NCI-H2196 treated with DMSO at 0.1 percent for 48 hours (cell line): ENCODE measurements around the gene ANKRD27.
A peak's percentile ranks its signal among the peaks of the same experiment; 100 is the strongest.
"Not testable (repeated sequence)": the region's sequence is repeated elsewhere in the genome, so short reads cannot be mapped to it uniquely, and the experiment has no call there.

Source experiments
- DNase-seq: peaks from one replicate; lab custom pipeline; 2025; ENCODE audit not compliant: unreplicated experiment; lab: John Stamatoyannopoulos, UW

The ANKRD27 gene

DNA sequence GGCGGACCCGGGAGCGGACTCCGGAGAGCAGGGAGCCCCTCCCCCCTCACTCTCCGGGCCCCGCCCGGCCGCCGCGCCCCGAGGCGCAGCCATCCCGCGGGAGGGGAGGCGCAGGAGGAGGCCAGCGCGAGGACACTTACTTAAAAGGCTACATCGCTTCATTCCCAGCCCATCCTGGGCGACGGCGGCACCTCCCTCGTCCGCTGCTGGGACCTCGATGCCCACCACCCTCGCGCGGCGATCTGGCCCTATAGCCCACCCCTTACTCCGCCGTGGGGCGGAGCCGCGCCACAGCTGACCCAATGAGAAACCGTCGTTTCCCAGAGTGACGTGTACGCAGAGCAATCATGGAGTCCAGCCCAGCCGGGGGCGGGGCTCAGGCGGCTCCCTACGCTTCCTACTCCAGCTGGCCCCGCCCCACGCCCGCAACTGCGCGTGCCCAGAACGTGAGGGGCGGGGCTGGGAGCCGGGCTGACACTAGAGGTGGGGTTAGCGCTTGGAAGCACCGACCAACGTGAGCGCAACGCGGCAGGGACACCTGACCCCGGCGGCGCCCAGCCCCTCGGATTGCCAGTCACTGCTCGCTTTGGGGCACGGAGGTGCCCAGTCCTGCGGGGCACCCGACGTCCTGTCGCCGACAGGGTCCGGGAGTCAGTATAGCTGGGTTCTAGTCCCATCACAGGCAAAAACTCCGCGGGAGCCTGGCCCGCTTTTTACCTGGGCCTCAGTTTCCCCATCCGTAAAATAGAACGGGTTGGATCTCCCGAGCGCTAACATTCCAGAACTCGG, at the start of gene ANKRD27:
Gene ANKRD27 (minus strand): TSS at position 250 of the 789 bp plus-strand sequence. CDS start 16,165 bp downstream, outside the sequence.
- DNase-seq, result peak; percentile 96

GRCh38 chr19:32720936-32721250, 45.9 kb upstream of the ANKRD27 start:
- DNase-seq, result no peak

- DNase-seq, result no peak
Observed at GRCh38 chr19:32720216-32720935, 45.4 kb upstream of the ANKRD27 start.

GRCh38 chr19:32719611-32720059, 44.7 kb upstream of the ANKRD27 start, which contains the start of gene TDRD12:
TDRD12 (plus strand) TSS chr19:32719767; CDS start chr19:32720073, 306 bp downstream.
- DNase-seq, result no peak

DNA sequence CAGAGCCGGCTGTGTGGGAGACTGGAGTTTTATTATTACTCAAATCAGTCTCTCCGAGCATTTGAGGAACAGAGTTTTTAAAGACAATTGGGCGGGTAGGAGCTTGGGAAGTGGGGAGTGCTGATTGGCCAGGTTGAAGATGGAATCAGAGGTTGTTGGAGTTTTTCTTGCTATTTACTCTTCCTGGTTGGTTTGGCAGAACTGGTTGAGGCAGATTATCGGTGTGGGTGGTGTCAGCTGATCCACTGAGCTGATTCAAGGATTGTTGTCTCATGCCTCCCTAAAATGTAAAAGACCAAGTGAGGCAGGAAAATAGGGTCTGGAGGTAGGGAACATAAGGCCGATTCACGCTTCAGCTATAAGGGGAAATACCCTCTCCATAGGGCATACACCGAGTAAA, 43.3 kb upstream of the ANKRD27 start:
- DNase-seq, result no peak

- no peak for DNase-seq
Observed at GRCh38 chr19:32717496-32717895, 42.5 kb upstream of the ANKRD27 start.

GRCh38 chr19:32716203-32716602, 41.2 kb upstream of the ANKRD27 start:
- not testable (repeated sequence) for DNase-seq

GRCh38 chr19:32711747-32712146, 36.8 kb upstream of the ANKRD27 start:
- DNase-seq, result no peak

- no peak for DNase-seq
Observed at GRCh38 chr19:32709032-32709431, 34.1 kb upstream of the ANKRD27 start.

DNA sequence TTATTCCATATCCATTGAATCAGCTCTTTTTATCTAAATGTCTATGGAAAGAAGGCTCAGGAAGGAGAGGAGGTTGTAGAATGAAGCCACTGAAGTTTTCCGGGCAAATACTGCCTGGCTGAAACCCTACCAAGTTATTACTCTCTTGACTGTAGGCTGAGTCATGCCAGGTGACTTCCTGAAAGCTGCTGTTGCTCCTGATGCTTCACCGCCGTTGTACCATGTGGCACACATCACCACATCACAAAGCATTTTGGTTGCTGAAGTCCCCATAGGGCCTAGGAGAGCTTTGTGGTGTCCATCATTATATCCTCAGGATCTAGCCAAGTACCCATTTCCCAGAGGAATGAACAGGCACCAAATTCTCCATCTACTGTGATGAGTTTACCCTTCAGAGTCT, 33.5 kb upstream of the ANKRD27 start:
- DNase-seq, result no peak

GRCh38 chr19:32704006-32704405, 29.0 kb upstream of the ANKRD27 start:
- DNase-seq, result not testable (repeated sequence)

DNA sequence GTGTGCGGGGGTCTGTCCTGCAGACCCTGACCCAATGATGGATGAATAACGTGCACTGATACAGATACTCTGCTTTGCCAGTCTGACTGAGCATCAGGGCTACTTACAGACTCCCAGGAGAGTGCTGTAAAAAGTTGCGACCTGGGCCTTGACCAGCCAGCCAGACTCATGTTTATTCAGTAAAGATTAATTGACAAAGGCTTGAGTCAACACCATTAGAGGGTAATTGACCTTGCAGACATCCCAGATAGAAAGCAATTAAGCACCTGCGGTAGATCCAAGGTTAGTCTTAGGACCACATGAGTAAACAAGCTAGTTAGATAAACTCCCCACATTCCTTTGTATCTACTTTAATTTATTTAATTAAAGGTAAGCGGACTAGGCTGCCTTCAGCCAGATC, 27.0 kb upstream of the ANKRD27 start:
- DNase-seq, result peak; percentile 11

- DNase-seq, result not testable (repeated sequence)
Observed at GRCh38 chr19:32700129-32700528, 25.1 kb upstream of the ANKRD27 start.

GRCh38 chr19:32696771-32697170, 21.8 kb upstream of the ANKRD27 start:
- DNase-seq, result not testable (repeated sequence)

- not testable (repeated sequence) for DNase-seq
Observed at GRCh38 chr19:32695506-32695905, 20.5 kb upstream of the ANKRD27 start.

GRCh38 chr19:32694851-32695250, 19.9 kb upstream of the ANKRD27 start:
- not testable (repeated sequence) for DNase-seq

DNA sequence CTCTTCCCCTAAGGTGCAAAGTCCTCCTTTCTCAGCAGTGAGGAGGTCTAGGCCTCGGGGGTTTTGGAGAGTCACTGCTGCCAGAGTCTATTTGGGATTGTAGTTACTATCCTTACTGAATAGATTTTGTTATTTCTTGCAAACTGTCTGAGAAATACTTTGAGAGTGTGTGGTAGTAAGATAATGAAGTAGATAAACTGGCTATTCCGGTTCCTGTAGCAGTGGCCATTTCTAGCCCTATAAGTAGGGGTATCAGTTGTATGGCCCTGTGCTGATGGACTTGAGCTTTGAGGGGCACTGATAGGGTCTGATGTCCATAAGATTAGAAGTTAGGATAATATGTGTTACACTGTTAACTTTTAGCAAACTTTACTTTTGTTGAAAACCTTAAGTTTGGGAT, 19.3 kb upstream of the ANKRD27 start:
- DNase-seq, result not testable (repeated sequence)

GRCh38 chr19:32693151-32694108, 18.4 kb upstream of the ANKRD27 start:
- not testable (repeated sequence) for DNase-seq

DNA sequence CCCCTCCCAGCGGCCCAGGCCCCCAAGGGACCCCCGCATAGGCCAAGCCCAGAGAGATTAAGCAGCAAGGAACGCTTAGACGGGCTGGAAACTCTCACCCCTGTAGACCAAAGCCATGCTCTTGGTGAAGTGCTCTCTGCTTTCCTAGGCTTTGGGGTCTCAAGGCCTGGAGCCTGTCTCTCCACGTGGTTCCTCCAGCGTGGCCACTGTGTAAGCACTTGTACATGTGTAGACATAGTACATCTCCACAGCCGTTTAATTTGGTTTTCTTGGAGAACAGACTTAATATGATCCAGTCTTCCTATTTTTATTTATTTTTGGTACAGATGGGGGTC, 17.7 kb upstream of the ANKRD27 start:
- DNase-seq, result no peak

DNA sequence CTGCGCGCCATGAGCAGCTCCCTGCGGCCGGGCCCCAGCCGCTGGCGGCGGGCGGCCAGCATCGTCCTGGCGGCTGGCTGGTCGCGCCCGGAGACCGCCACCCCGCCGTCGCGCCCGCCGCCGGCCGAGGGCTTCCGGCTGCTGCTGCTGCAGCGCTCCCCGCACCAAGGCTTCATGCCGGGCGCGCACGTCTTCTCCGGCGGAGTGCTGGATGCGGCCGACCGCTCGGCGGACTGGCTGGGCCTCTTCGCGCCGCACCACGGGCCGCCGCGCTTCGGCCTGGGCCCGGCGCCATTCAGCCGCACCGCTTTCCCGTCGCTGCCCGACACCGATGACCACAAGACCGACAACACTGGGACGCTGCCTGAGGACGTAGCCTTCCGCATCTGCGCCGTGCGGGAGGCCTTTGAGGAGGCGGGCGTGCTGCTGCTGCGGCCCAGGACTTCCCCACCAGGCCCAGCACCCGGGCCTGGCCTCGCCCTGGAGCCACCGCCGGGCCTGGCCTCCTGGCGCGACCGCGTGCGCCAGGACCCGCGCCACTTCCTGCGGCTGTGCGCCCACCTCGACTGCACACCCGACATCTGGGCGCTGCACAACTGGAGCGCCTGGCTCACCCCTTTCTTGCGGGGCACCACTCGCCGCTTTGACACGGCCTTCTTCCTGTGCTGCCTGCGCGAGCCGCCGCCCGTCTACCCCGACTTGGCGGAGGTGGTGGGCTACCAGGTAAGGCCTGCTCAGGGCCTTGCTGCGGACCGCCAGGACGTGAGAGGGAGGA, 17.2 kb upstream of the ANKRD27 start:
- no peak for DNase-seq
